ENCODE data around the gene FXYD2.

- TF ChIP-seq CTCF (conservative IDR thresholded peaks at IDR 0.05; ENCODE audit: low read depth, low read length) (no peak), USF2 (IDR thresholded peaks at IDR 0.05; ENCODE audit: low read depth, low read length) (no peak), MAZ (IDR thresholded peaks at IDR 0.05; ENCODE audit: borderline replicate concordance, low read depth, low read length) (no peak), RFX5 (IDR thresholded peaks at IDR 0.05; ENCODE audit: low read depth, low read length) (no peak), ELK1 (IDR thresholded peaks at IDR 0.05; ENCODE audit: borderline replicate concordance, low read depth, low read length) (no peak), CEBPB (IDR thresholded peaks at IDR 0.05; ENCODE audit: low read depth, low read length) (no peak), POLR2A (IDR thresholded peaks at IDR 0.05; ENCODE audit: low read depth, low read length) (no peak)
Measured at GRCh38 chr11:117857734-117858414, 33.3 kb upstream of the FXYD2 start.

All from IMR-90 (cell line).